Measurements from ENCODE around the gene SLCO2A1. TPM values are rescaled to one million over a fixed set of nuclear protein-coding genes. Genes with fewer than 3 reads are reported as not detected.
A peak's percentile ranks its signal among the peaks of the same experiment; 100 is the strongest.

SLCO2A1 gene
- total and polyA plus RNA-seq, 2 of the 4 experiments (the other 2 are of a cell fraction), result under 0.01 to 1.5 TPM

- Histone ChIP-seq H3K56ac (ENCODE audit: extremely low read depth, insufficient read depth, low read length) (no peak overlapping the region), H3K4ac (ENCODE audit: low read depth, low read length) (no peak overlapping the region)
- no peak for ATAC-seq (ENCODE audit: low read depth)
Observed at GRCh38 chr3:133938770-133939462, 90.8 kb downstream of the SLCO2A1 start.

More at GRCh38 chr3:133938770-133939462, 90.8 kb downstream of the SLCO2A1 start:
- H2BK5ac ChIP-seq (ENCODE audit: low read depth, low read length, poor library complexity, severe bottlenecking), result no peak overlapping the region
- H4K91ac ChIP-seq (ENCODE audit: insufficient read depth, low read depth, low read length), result no peak overlapping the region
- no peak overlapping the region for H3K9ac ChIP-seq (ENCODE audit: low read depth, low read length)
- no peak overlapping the region for H4K8ac ChIP-seq (ENCODE audit: low read depth in 2 of 2, low read length in 2 of 2)
- dilution Hi-C loops (cut with HindIII; ENCODE audit: low sequenced_read_pairs, unreplicated experiment) (no loop called here), in situ Hi-C loops (cut with MboI; ENCODE audit: low sequenced_read_pairs) (loop anchor here (10.0 to 25.0 kb wide), 3 partner anchors 366 to 1202 kb away; partner anchors contain the start of genes ANAPC13 and CEP63), intact Hi-C loops (cut with micrococcal nuclease) (loop anchor here (10.0 kb wide), 1 partner anchor 546 kb away; the partner anchor contains the start of genes ANAPC13 and CEP63)
- H2BK15ac ChIP-seq (ENCODE audit: low read depth, low read length), result no peak overlapping the region
- no peak overlapping the region for H2BK20ac ChIP-seq (ENCODE audit: low read depth, low read length)
- H3K4me2 ChIP-seq (ENCODE audit: low read depth, low read length), result no peak overlapping the region
- no peak overlapping the region for H3K4me3 ChIP-seq (ENCODE audit: insufficient read depth, low read depth, low read length)
- peak; percentile 23 for DNase-seq
- no peak overlapping the region for H3K14ac ChIP-seq (replicated peaks; ENCODE audit: low read depth, low read length)
- no peaks in the 10 kb centered on the region for H3K36me3 ChIP-seq (ENCODE audit: control insufficient read depth, insufficient read depth, low read length)
- no peak overlapping the region for H3K23ac ChIP-seq (ENCODE audit: low read depth, low read length)
- ChIA-PET POLR2A (ENCODE audit: unreplicated experiment) (no interaction called here), CTCF (interaction anchor here (1.0 kb wide), 1 partner anchor 225 kb away, joined by 3 read pairs; no protein-coding TSS in a partner anchor)
- H3K9me3 ChIP-seq (ENCODE audit: control insufficient read depth, insufficient read depth, low read length), result no peaks in the 10 kb centered on the region
- TF ChIP-seq SMC3 (IDR thresholded peaks at IDR 0.05; ENCODE audit: low read depth, low read length) (peak; percentile 23; the same call in 1 of the 2 replicates), RAD21 (IDR thresholded peaks at IDR 0.05; ENCODE audit: low read length) (peak; percentile 32; the same call in 1 of the 2 replicates), USF2 (IDR thresholded peaks at IDR 0.05; ENCODE audit: low read depth, low read length) (no peak), RFX5 (IDR thresholded peaks at IDR 0.05; ENCODE audit: low read depth, low read length) (no peak)
- H2AFZ ChIP-seq (replicated peaks; ENCODE audit: low read length, poor library complexity), result no peak overlapping the region
- H2AK9ac ChIP-seq (replicated peaks; ENCODE audit: low read depth, low read length, poor library complexity), result peak overlapping the region; percentile 1
- H2AK5ac ChIP-seq (ENCODE audit: low read depth, low read length), result no peak overlapping the region
- H4K5ac ChIP-seq (ENCODE audit: low read depth, low read length), result no peak overlapping the region
- peaks cover 9% of the 10 kb centered on the region for H3K4me1 ChIP-seq (ENCODE audit: control insufficient read depth, insufficient read depth, low read length)
- no peak overlapping the region for H3K27ac ChIP-seq (ENCODE audit: insufficient read depth, low read length)
- no peak overlapping the region for H3K18ac ChIP-seq (ENCODE audit: low read depth, low read length)
- no peaks in the 10 kb centered on the region for H3K27me3 ChIP-seq (ENCODE audit: control insufficient read depth, insufficient read depth, low read length)
- H4K20me1 ChIP-seq (ENCODE audit: insufficient read depth, low read length), result peaks cover 4% of the 10 kb centered on the region
- peaks cover 8% of the 10 kb centered on the region for H3K9me1 ChIP-seq (ENCODE audit: insufficient read depth, low read length)
- no TSS peak for BruUV-seq (replicated peaks)
- no CpG with 5 or more reads among the region's 2 CpGs for WGBS, 2 experiments (ENCODE audit: extremely low coverage in 2 of 2, insufficient read length in 1 of 2)
- H2BK120ac ChIP-seq (ENCODE audit: low read depth, low read length), result no peak overlapping the region
- no peaks in the 10 kb centered on the region for H3K79me1 ChIP-seq (ENCODE audit: low read depth in 1 of 2, low read length in 2 of 2)
